Parathyroid adenoma (tissue), 2 donors: ENCODE measurements around the gene RNASE8.

Experiments
- H2AFZ ChIP-seq: fragments of 300-600 bp; sonication (generic); one replicate; pipeline ENCODE4 v1.7.0; 2017; ENCODE audit warnings: antibody characterized with exemption, mild to moderate bottlenecking
- H3K27ac ChIP-seq: fragments of 300-600 bp; sonication (generic); one replicate; pipeline ENCODE4 v1.7.0; 2017
- H3K27me3 ChIP-seq: fragments of 300-600 bp; sonication (generic); one replicate; pipeline ENCODE4 v1.7.0; 2017; ENCODE audit warnings: low read length; ENCODE audit not compliant: control insufficient read depth, insufficient read depth
- H3K36me3 ChIP-seq: fragments of 300-600 bp; sonication (generic); one replicate; pipeline ENCODE4 v1.7.0; 2017; ENCODE audit warnings: low read length; ENCODE audit not compliant: control insufficient read depth, insufficient read depth
- H3K4me1 ChIP-seq: fragments of 300-600 bp; sonication (generic); one replicate; pipeline ENCODE4 v1.7.0; 2017; ENCODE audit warnings: control low read depth
- H3K4me2 ChIP-seq: fragments of 300-600 bp; sonication (generic); one replicate; pipeline ENCODE4 v1.7.0; 2017; ENCODE audit warnings: low read length
- H3K4me3 ChIP-seq: fragments of 300-600 bp; sonication (generic); one replicate; pipeline ENCODE4 v1.7.0; 2017; ENCODE audit warnings: low read depth, low read length
- H3K79me2 ChIP-seq: fragments of 300-600 bp; sonication (generic); one replicate; pipeline ENCODE4 v1.7.0; 2017; ENCODE audit warnings: control low read depth
- H3K9ac ChIP-seq: fragments of 300-600 bp; sonication (generic); one replicate; pipeline ENCODE4 v1.7.0; 2017; ENCODE audit warnings: mild to moderate bottlenecking
- H3K9me3 ChIP-seq: fragments of 300-600 bp; sonication (generic); one replicate; pipeline ENCODE4 v1.7.0; 2017; ENCODE audit warnings: low read length; ENCODE audit not compliant: control insufficient read depth
- CTCF ChIP-seq: fragments of 300-600 bp; sonication (generic); IDR thresholded peaks from one replicate; pipeline ENCODE4 v1.7.0; 2017; ENCODE audit warnings: antibody characterized with exemption, mild to moderate bottlenecking
- donor health status: primary hyperparathyroidism.

Gene RNASE8

GRCh38 chr14:21104448-21105060, 46.9 kb downstream of the RNASE8 start:
- peak; percentile 99 for TF ChIP-seq CTCF
- peak overlapping the region; percentile 84 for H3K4me3 ChIP-seq
- H3K9ac ChIP-seq = peak overlapping the region; percentile 73
- peak overlapping the region; percentile 91 for H2AFZ ChIP-seq
- H3K79me2 ChIP-seq = peaks cover 21% of the 10 kb centered on the region
- no peaks in the 10 kb centered on the region for H3K27me3 ChIP-seq
- peaks cover 50% of the 10 kb centered on the region for H3K4me1 ChIP-seq
- peak overlapping the region; percentile 97 for H3K4me2 ChIP-seq
- no peaks in the 10 kb centered on the region for H3K36me3 ChIP-seq
- H3K27ac ChIP-seq = peak overlapping the region; percentile 97
- H3K9me3 ChIP-seq = no peaks in the 10 kb centered on the region

DNA sequence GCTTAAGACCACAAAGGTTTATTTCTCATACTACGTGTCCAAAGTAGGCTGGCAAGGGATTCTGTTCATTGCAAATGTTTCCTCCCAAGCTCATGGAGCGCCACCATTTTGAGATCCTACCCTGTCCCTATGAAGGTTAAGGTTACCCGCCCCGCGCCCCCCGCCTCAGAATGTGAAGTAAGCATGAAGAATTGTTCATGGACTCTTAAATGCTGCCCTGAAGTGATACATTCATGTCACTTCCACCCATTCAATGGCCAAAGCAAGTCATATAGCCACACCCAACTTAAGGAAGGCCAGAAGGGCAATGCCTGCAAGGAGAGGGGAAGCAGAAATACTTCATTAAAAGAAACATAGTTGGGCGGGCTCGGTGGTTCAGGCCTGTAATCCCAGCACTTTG, 47.5 kb downstream of the RNASE8 start:
- TF ChIP-seq CTCF = no peak
- no peaks in the 10 kb centered on the region for H3K9me3 ChIP-seq
- peaks cover 53% of the 10 kb centered on the region for H3K4me1 ChIP-seq
- no peak overlapping the region for H3K9ac ChIP-seq
- H3K4me2 ChIP-seq = no peak overlapping the region
- no peak overlapping the region for H3K4me3 ChIP-seq
- no peaks in the 10 kb centered on the region for H3K36me3 ChIP-seq
- peak overlapping the region; percentile 97 for H3K27ac ChIP-seq
- peaks cover 21% of the 10 kb centered on the region for H3K79me2 ChIP-seq
- no peaks in the 10 kb centered on the region for H3K27me3 ChIP-seq
- H2AFZ ChIP-seq = no peak overlapping the region

DNA sequence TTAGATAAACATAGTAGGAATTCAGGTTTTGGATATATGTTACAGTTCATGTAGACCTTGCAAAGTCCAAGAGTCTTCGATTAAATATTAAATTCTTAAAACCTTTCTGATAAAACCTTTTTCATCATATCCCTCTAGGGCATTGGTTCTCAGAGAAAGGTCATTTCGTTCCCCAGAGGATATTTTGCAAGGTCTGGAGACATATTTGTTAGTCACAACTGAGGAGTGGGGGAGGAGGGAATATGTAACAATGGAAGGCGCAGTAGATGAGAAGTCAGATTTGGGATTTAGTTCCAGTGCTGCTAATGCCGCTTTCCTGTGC, 48.5 kb downstream of the RNASE8 start:
- Histone ChIP-seq H3K79me2 (peaks cover 13% of the 10 kb centered on the region), H3K9ac (no peak overlapping the region), H2AFZ (peak overlapping the region; percentile 80), H3K9me3 (no peaks in the 10 kb centered on the region), H3K36me3 (no peaks in the 10 kb centered on the region), H3K4me2 (peak overlapping the region; percentile 66), H3K27ac (peak overlapping the region; percentile 97), H3K27me3 (no peaks in the 10 kb centered on the region), H3K4me1 (peaks cover 55% of the 10 kb centered on the region), H3K4me3 (no peak overlapping the region)
- no peak for TF ChIP-seq CTCF

DNA sequence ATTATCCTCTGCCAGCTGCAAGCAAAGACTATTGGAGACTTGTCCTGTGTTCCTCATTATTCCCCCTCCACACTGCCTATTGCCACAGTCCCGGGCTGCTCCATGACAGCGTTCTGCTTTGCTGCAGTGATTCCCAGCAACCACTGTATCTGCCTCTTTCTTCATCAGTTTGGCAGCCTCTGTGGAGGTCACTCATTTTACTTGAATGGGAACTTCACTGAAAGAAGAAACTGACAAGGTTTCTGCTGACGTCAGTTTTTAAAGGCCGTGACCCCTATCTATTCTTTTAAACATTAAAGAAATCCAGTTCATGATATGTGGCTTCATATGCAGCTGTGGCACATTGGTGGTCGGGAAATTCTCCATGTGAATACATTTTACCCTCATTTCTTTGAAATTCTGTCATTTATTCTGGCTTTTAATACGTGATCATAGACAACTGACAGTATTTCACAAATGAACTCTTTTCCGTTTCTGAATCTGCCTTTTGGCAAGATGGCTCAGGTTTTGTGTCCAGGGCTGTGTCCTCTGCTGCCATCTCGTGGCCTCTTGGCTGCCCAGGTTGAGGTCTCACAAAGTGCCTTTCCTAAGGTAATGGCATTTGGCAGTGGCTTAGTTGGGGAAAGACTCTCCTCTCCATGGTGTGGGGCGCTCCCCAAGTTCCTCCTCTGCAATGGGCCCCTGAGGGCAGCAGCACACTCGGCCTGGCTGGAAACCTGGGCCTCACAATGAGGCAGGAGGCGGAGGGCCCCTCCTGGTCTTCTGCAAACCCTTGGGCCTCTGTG, 49.1 kb downstream of the RNASE8 start:
- no peak overlapping the region for H3K4me3 ChIP-seq
- peak; percentile 92 for TF ChIP-seq CTCF
- no peaks in the 10 kb centered on the region for H3K36me3 ChIP-seq
- H3K9ac ChIP-seq = no peak overlapping the region
- H3K4me1 ChIP-seq = peaks cover 55% of the 10 kb centered on the region
- peaks cover 7% of the 10 kb centered on the region for H3K79me2 ChIP-seq
- H3K27me3 ChIP-seq = no peaks in the 10 kb centered on the region
- H3K9me3 ChIP-seq = no peaks in the 10 kb centered on the region
- H2AFZ ChIP-seq = peak overlapping the region; percentile 80
- H3K27ac ChIP-seq = peak overlapping the region; percentile 97
- peak overlapping the region; percentile 66 for H3K4me2 ChIP-seq
